DMS53 treated with DMSO at 0.1 percent for 48 hours (cell line): ENCODE results near the gene OSM.

Source experiments
- DNase-seq: peaks from one replicate; lab custom pipeline; 2025; ENCODE audit not compliant: unreplicated experiment; lab: John Stamatoyannopoulos, UW

Gene OSM

DNA sequence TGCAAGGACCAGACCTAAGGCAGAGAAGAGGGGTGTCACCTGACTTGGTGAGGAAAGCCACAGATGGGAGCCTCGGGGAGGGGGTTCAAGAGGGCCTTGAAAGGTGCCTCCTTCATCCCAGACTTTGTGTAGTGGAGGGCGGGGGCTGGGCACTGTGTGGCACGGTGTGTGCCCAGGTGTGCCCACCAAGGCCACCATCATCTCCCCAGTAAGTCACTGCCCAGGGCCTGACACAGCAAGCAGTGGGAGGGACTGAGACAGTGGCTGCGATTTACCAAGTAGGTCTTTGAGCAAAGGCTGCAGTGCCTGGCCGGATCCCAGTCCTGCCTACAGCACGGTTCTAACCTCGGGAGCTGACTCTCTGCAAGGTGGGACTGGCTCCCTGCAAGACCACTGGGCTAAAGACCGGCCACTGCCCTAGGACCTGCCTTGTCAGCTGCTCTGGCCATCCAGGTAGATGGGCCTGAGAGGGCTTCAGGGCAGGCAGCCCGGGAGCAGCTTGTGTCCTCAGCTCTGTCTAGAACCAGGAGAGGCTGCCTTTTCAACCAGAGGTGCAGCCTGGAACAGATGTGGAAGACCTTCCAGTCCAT lies 1.4 kb downstream of the OSM start:
- DNase-seq = no peak

- DNase-seq = no peak
Observed at GRCh38 chr22:30263883-30264282, 2.8 kb downstream of the OSM start.

DNA sequence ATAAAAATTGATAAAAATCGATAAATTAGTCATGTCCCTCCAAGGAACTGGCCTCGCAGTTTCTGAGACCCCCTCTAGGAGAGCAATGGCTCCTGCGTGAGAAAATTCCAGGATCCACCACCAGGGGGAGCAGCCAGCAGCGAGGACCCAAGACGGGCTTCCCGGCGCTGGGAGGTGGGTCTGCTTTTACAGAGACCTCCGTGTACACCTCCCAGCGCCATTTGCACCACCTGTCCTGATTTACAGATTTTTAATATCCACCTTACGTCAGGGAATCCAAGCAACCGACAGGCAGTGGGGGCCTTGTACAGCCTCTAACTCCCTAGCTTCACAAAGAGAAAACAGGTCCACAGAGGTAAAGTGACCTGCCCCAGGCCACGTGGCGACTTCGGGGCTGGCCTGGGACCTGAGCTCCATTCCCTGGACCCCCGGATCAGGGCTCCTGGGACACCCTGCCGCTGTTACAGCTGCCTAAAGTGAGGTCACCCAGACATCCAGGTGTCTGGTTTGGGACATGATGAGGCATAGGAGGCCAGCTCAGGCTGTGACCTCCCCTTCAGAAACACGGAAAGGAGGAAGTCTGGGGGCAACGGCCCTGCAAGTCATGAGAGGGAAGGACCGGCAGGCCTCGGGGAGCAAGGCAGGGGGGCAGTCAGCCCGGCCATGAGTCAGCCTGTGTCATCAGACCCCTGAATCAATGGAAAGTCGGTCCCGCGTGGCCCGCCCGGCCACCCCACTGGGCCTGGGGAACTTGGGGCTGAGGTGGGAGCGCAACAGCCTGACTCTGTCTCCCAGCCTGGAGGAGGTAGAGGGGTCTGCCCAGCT lies 3.5 kb downstream of the OSM start:
- no peak for DNase-seq

DNA sequence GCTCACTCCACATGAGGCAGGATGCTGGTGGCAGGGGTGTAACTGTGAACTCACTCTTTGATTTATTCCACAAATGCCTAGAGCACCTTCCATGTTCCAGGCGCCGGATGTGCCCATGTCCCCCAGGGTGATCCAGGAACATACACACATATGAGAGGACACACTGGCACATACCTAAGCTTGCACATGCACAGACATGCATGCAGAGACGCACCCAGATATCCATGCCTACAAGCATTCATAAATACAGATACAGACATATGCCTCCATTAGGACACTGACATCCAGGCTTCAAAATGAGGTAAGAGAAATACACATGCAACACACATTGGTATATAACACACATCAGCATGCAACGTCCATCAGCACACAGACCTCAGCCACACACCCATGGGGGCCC lies 4.5 kb downstream of the OSM start:
- DNase-seq = no peak

GRCh38 chr22:30261134-30261533 lies 5.5 kb downstream of the OSM start:
- no peak for DNase-seq

DNA sequence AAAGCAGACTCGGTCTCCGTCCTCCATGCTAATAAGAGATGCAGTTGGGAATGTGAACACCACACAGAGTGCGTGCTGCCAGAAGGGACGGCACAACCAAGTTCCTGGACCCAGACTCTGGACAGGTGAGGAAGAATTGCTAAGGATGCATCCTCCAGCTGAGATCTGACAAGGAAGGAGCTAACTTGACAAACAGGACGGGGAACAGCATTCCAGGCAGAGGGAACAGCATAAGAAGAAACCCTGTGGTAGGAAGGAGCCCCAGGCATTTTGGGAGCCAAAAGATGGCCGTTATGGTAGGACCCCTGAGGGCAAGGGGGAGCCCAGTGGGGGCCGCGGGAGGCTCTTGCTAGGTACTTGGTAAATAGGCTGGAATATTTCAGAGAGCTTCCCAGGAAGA lies 6.0 kb downstream of the OSM start:
- DNase-seq = no peak

DNA sequence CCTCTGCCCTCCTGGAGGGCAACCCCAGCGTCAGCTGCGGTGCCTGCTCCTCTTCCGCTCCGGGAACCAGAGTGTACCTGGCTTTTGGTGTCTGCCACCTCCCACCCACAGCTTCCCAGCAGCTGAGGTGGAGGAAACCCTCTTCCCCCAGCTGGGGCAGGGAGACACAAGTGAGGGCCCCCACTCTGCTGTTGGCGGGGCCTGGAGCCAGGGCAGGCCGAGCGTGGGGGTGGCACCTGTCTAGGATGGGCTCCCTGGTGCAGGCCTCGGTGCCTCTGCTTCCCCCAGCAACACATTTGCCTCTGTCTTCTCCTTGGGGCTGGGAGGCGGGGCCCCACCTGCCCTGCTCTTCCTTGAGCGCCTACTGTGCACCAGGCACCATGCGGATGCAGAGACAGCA lies 6.4 kb downstream of the OSM start:
- no peak for DNase-seq

DNA sequence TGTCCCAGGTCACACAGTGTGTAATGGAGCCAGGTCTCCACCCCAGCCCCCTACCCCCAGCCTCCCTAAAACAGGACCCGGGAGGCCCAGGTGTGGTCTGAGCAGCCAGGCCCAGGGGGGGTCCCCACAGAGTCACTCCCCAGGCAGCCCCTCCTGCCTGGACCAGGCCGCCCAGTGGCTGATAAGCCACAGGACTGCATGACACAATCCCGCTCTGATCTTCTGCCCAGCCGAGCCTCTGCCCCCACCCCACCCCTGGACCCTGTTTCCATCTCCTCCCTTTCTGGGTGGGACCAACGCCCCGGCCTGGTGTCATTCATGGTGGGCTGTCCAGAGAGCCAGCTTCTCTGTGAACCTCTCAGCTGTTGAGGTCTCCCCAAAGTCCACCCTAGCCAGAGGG lies 12.3 kb downstream of the OSM start:
- no peak for DNase-seq

DNA sequence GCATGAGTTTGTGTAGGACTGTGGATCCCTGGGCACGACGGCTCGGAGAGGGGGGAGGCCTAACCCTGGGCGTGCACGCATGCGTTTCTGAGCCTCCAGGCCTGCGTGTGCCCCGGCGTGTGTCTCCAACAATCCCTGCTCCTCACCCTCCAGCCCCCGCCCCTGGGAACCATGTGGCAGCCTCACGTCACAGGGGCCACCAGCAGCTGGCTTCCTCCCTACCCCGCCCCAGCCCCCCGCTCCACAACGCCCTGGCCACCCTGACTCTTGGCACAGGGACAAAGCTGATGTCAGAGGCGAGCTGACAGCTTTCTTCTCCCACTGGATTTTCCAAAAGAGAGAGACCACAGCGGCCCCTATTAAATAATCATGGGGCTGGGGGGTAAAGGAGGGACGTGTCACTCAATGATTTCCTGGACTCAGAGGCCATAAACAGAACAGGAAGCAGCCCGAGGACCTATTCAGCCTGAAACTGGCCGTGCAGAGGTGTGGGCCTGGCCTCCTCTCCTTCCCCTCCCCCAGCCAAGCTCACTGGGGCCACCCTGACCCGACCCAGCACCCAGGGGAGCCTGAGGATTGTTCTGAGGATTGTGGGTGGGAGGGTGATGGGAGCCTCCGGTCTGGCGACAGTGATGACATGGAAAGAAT lies 13.3 kb downstream of the OSM start:
- no peak for DNase-seq

- DNase-seq = no peak
Observed at GRCh38 chr22:30252411-30253204, 14.0 kb downstream of the OSM start.

GRCh38 chr22:30251711-30252110 lies 14.9 kb downstream of the OSM start:
- DNase-seq = no peak

DNA sequence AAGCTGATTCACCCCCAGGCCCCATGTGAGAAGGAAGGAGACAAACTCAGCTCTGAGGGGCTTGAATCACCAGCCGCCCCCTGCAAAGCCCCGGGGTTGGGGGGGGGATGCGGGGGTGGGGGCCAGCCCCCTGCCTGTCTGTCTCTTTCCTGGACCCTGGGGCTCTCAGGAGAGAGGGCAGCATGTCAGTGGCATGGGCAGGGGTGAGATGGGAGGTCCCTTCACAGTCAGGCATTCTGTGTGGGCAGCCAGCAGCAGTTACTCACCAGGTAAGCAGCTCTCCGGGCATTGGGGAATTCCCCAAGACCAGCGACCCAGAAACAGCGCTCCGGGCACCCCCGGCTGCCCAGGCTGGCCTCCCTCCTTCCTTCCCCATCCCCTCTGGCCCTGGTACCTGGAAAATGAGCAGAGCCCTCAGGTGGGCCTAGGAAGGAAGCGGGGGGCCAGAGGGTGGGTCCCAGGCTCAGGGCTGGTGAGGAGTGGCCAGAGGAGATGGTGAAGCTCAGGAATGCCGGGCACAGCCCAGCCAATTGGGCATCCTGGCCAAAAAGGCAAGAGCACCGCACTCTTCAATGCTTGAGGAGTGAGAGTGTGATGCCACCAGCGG lies 15.9 kb downstream of the OSM start:
- no peak for DNase-seq

- DNase-seq = no peak
Observed at GRCh38 chr22:30250039-30250565, 16.5 kb downstream of the OSM start.

GRCh38 chr22:30249049-30250038 lies 17.3 kb downstream of the OSM start:
- DNase-seq = no peak

- DNase-seq = no peak
Observed at GRCh38 chr22:30248484-30248883, 18.2 kb downstream of the OSM start.

DNA sequence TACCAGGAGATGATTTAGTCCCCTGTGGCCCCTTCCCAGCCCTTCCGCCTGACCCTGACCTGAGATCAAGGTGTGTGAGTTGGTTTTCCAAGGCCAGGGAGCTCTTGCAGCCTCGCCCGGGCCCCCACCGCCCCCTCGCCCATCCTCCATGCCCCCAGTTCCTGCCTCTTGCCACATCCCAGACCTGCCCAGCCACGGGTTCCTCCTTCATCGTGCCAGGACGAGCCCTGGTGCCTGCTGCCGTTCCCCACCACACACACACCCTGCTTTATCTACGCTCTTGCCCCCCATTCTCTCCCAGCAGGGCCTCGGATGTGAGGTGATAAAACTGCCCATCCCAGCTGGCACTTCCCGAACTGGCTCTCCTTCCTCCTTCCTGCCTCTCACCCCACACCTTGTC lies 18.7 kb downstream of the OSM start:
- DNase-seq = no peak

- no peak for DNase-seq
Observed at GRCh38 chr22:30247561-30247960, 19.1 kb downstream of the OSM start.

DNA sequence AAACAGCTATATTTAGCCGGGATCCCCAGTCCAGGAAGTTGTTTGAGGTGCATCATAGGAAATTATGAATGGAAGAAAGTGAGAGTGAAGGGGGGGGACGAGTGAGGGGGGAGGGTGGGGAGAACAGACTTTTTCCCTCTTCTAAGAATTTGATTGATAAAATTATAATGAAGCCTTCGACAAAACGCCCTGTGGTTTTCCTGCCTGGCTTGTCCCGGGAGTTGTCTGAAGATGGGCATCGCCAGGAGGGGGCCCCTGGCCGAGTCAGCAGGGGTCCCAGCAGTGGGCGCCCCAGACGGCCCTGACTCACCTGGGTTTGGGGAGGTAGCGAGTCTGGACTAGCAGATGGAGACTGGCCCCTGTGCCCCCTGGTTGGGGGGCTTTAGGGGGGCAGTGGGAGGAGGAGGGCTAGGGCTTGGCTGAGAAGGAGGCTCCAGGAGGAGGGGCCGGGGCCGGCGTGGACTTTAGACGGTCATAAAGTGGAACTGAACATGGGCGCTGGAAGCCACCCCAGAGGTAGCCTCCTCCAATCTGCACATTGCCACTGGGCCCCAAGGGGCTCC lies 19.8 kb downstream of the OSM start:
- DNase-seq = no peak
